Cardiac muscle cell (in vitro differentiated cells and primary cell): ENCODE measurements around the gene GSTT4. TPM values are rescaled to one million over a fixed set of nuclear protein-coding genes. Genes with fewer than 3 reads are reported as not detected.
"Not testable (repeated sequence)": the region's sequence is repeated elsewhere in the genome, so short reads cannot be mapped to it uniquely, and the experiment has no call there.

Experiments used
- DNase-seq, 2 donors: peaks; one replicate each; pipeline versions ENCODE4 v3.0.0 to v3.0.0-alpha.2; 2010 to 2017; ENCODE audit warnings: low read depth in 1 of 2, low spot score in 1 of 2
- H3K27ac ChIP-seq: fragments of 200-600 bp; sonication (generic); 2 replicates; pipeline ENCODE4 v1.5.1; 2016
- H3K27me3 ChIP-seq: fragments of 200-600 bp; sonication (generic); 2 replicates; pipeline ENCODE4 v1.6.0; 2016; ENCODE audit warnings: control low read depth
- H3K36me3 ChIP-seq: fragments of 200-600 bp; sonication (generic); 2 replicates; pipeline ENCODE4 v1.5.1; 2016; ENCODE audit warnings: control low read depth
- H3K4me1 ChIP-seq: fragments of 200-600 bp; sonication (generic); 2 replicates; pipeline ENCODE4 v1.8.1; 2017; ENCODE audit warnings: low read depth, mild to moderate bottlenecking, mixed run types
- H3K4me3 ChIP-seq: fragments of 200-600 bp; sonication (generic); 2 replicates; pipeline ENCODE4 v1.5.1; 2016; ENCODE audit warnings: mild to moderate bottlenecking
- H3K9me3 ChIP-seq: fragments of 200-600 bp; sonication (generic); 2 replicates; pipeline ENCODE4 v1.5.1; 2017; ENCODE audit warnings: low read depth, mild to moderate bottlenecking, control low read depth
- CTCF ChIP-seq: IDR thresholded peaks from 2 replicates; pipeline ENCODE4 v1.5.1; 2012; ENCODE audit warnings: low read depth, mild to moderate bottlenecking, low read length
- polyA plus RNA-seq: library from polyadenylated mRNA; unstranded; fragments of >200 nt; fragmentation: Nextera tagmentation; extraction: Ambion mirVana; gene quantifications from 2 replicates; pipeline ENCODE4 v1.2.1, GENCODE V29; 2016
- total RNA-seq: library from RNA; depleted of rRNA; stranded (reverse); fragments of >200 nt; gene quantifications from 2 replicates; pipeline ENCODE4 v1.2.3, GENCODE V29; 2016

The GSTT4 gene
- total and polyA plus RNA-seq, 2 experiments from 2014 or later, result not detected

- Histone ChIP-seq H3K4me3 (no peak overlapping the region), H3K36me3 (no peaks in the 10 kb centered on the region), H3K27me3 (no peaks in the 10 kb centered on the region), H3K9me3 (no peaks in the 10 kb centered on the region), H3K27ac (no peak overlapping the region), H3K4me1 (no peaks in the 10 kb centered on the region)
- TF ChIP-seq CTCF, result no peak
- no peak for DNase-seq
Measured at GRCh38 chr22:23997092-23997491, 8.2 kb downstream of the GSTT4 start.

GRCh38 chr22:23993581-23994177 lies 11.6 kb downstream of the GSTT4 start:
- not testable (repeated sequence) for DNase-seq, H3K27ac ChIP-seq, H3K4me3 ChIP-seq, H3K27me3 ChIP-seq, H3K4me1 ChIP-seq, H3K36me3 ChIP-seq, H3K9me3 ChIP-seq

GRCh38 chr22:23993080-23993479 lies 12.2 kb downstream of the GSTT4 start:
- not testable (repeated sequence) for H3K36me3 ChIP-seq, H3K4me1 ChIP-seq, H3K27me3 ChIP-seq

GRCh38 chr22:23989583-23990244 lies 15.5 kb downstream of the GSTT4 start:
- not testable (repeated sequence) for H3K36me3 ChIP-seq, H3K27ac ChIP-seq, H3K4me1 ChIP-seq, H3K27me3 ChIP-seq, H3K4me3 ChIP-seq, H3K9me3 ChIP-seq, DNase-seq

More at GRCh38 chr22:23993080-23993479, 12.2 kb downstream of the GSTT4 start:
- not testable (repeated sequence) for DNase-seq, H3K9me3 ChIP-seq, H3K27ac ChIP-seq, H3K4me3 ChIP-seq

- not testable (repeated sequence) for DNase-seq, H3K4me3 ChIP-seq, H3K9me3 ChIP-seq, H3K4me1 ChIP-seq, H3K27me3 ChIP-seq, H3K36me3 ChIP-seq, H3K27ac ChIP-seq
Measured at GRCh38 chr22:23986538-23987178, 18.6 kb downstream of the GSTT4 start.

- not testable (repeated sequence) for H3K4me1 ChIP-seq, DNase-seq, H3K27me3 ChIP-seq
Measured at GRCh38 chr22:23986089-23986488, 19.2 kb downstream of the GSTT4 start.

GRCh38 chr22:23984430-23984829 lies 20.8 kb downstream of the GSTT4 start:
- no peaks in the 10 kb centered on the region for H3K9me3 ChIP-seq
- DNase-seq, result peak; percentile 63 to 70

More at GRCh38 chr22:23986089-23986488, 19.2 kb downstream of the GSTT4 start:
- H3K36me3 ChIP-seq, H3K9me3 ChIP-seq, H3K27ac ChIP-seq, H3K4me3 ChIP-seq: not testable (repeated sequence)

GRCh38 chr22:23980567-23980966 lies 24.7 kb downstream of the GSTT4 start:
- not testable (repeated sequence) for H3K27ac ChIP-seq, H3K27me3 ChIP-seq, DNase-seq, H3K36me3 ChIP-seq, H3K4me1 ChIP-seq, H3K4me3 ChIP-seq, H3K9me3 ChIP-seq

More at GRCh38 chr22:23984430-23984829, 20.8 kb downstream of the GSTT4 start:
- Histone ChIP-seq H3K27ac (no peak overlapping the region), H3K4me1 (no peaks in the 10 kb centered on the region), H3K4me3 (no peak overlapping the region), H3K27me3 (no peaks in the 10 kb centered on the region), H3K36me3 (no peaks in the 10 kb centered on the region)
- peak; percentile 70 for TF ChIP-seq CTCF

GRCh38 chr22:23979557-23980240 lies 25.6 kb downstream of the GSTT4 start, which contains the start of gene GSTT2:
GSTT2 (plus strand) TSS chr22:23980134.
- not testable (repeated sequence) for DNase-seq, H3K4me1 ChIP-seq, H3K4me3 ChIP-seq, H3K27me3 ChIP-seq, H3K36me3 ChIP-seq, H3K9me3 ChIP-seq, H3K27ac ChIP-seq

GRCh38 chr22:23977304-23977703 lies 27.9 kb downstream of the GSTT4 start:
- H3K36me3 ChIP-seq, H3K4me1 ChIP-seq, DNase-seq, H3K27ac ChIP-seq, H3K9me3 ChIP-seq, H3K27me3 ChIP-seq, H3K4me3 ChIP-seq: not testable (repeated sequence)

GRCh38 chr22:23974836-23975352 lies 30.4 kb downstream of the GSTT4 start:
- not testable (repeated sequence) for H3K4me1 ChIP-seq, H3K27ac ChIP-seq, H3K4me3 ChIP-seq, DNase-seq, H3K27me3 ChIP-seq, H3K9me3 ChIP-seq
- peaks cover 11% of the 10 kb centered on the region for H3K36me3 ChIP-seq
